ENCODE results near the gene ZSCAN31. TPM values are rescaled to one million over a fixed set of nuclear protein-coding genes. Genes with fewer than 3 reads are reported as not detected.

ZSCAN31 gene
- total and polyA plus RNA-seq, 2 of the 8 experiments (the other 6 are each of a cell fraction or from before 2014, with no cell fraction given): 1.9 to 7.0 TPM

DNA sequence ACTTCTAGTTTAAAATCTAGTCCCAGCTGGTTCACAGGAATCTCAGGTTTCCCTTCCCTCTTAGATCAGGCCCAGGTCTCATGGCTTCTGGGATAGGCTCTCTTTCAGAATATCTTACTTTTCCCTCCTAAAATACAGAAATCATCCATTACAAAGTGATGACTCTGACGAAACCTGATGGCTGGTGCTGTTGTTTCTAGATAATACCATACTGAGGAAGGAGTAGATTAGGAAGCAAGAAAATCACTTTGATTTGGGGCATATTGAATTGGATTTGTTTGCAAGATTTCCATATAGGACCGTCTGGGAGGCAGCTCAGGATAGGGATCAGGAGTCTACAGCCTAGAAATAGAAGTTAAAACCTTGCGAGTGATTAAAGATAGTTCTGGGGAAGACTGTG, 17.4 kb upstream of the ZSCAN31 start:
- no peak overlapping the region for H3K23ac ChIP-seq (ENCODE audit: insufficient read length)
- H3K56ac ChIP-seq (replicated peaks; ENCODE audit: insufficient read length, low read depth, low read length): no peak overlapping the region
- H3K79me2 ChIP-seq (ENCODE audit: control insufficient read depth in 1 of 2, insufficient read depth in 2 of 2, low read length in 2 of 2): peaks cover 5 to 43% of the 10 kb centered on the region in 2 experiments; a peak in 3 of 4 replicates
- no peak overlapping the region for H2BK120ac ChIP-seq (replicated peaks; ENCODE audit: low read depth, low read length)
- no peak for DNase-seq (ENCODE audit: low read depth in 1 of 2, low spot score in 2 of 2)
- no peak overlapping the region for H3K4me3 ChIP-seq (ENCODE audit: extremely low read depth in 1 of 4, insufficient read depth in 2 of 4, low read depth in 3 of 4, low read length in 4 of 4)
- no peak overlapping the region for H3K4ac ChIP-seq (replicated peaks; ENCODE audit: insufficient read length, low read depth, low read length)
- no peak overlapping the region for H2BK20ac ChIP-seq (ENCODE audit: low read length)
- no peak overlapping the region for H3K14ac ChIP-seq (ENCODE audit: insufficient read length)
- H3K9me3 ChIP-seq (ENCODE audit: insufficient read depth in 2 of 2, low read depth in 1 of 2, low read length in 1 of 2): peaks cover 0 to 3% of the 10 kb centered on the region in 2 experiments; a peak in 2 of 4 replicates
- H3K18ac ChIP-seq (ENCODE audit: extremely low read depth, low read length): no peak overlapping the region
- H3K36me3 ChIP-seq (ENCODE audit: control insufficient read depth in 2 of 4, insufficient read depth in 4 of 4, low read length in 3 of 4): no peaks in the 10 kb centered on the region
- H3K27me3 ChIP-seq (replicated peaks in 1 of 4; ENCODE audit: control insufficient read depth in 3 of 4, extremely low read depth in 1 of 4, insufficient read depth in 3 of 4, low read length in 3 of 4): no peaks in the 10 kb centered on the region
- no peak overlapping the region for H3K4me2 ChIP-seq (ENCODE audit: insufficient read depth in 1 of 2, low read depth in 2 of 2, low read length in 2 of 2)
- peaks cover 0 to 5% of the 10 kb centered on the region in 2 experiments for H4K20me1 ChIP-seq (replicated peaks in 1 of 2; ENCODE audit: control insufficient read depth in 1 of 2, insufficient read depth in 2 of 2, low read length in 2 of 2)
- H3K23me2 ChIP-seq (ENCODE audit: low read depth, low read length): peaks cover 3% of the 10 kb centered on the region; the same call in 1 of the 2 replicates
- H4K5ac ChIP-seq (ENCODE audit: insufficient read length, low read depth, low read length): no peak overlapping the region
- ChIA-PET POLR2A (ENCODE audit: partially characterized antibody) (interaction anchor here (1.2 to 1.5 kb wide), 2 partner anchors 18 to 91 kb away, joined by 3 to 9 read pairs; partner anchors contain the start of gene ZSCAN31), CTCF (ENCODE audit: partially characterized antibody) (interaction anchor here (3.9 kb wide), 1 partner anchor 11 kb away, joined by 18 read pairs; no protein-coding TSS in a partner anchor)
- H3K27ac ChIP-seq (ENCODE audit: low read depth, low read length): no peak overlapping the region
- TF ChIP-seq YY1 (IDR thresholded peaks at IDR 0.05; ENCODE audit: low read depth, low read length) (no peak), RFX5 (IDR thresholded peaks at IDR 0.05; ENCODE audit: borderline replicate concordance, low read depth, low read length) (no peak), SP1 (IDR thresholded peaks at IDR 0.05; ENCODE audit: low read depth, low read length) (no peak), SIX5 (IDR thresholded peaks at IDR 0.05; ENCODE audit: low read depth, low read length) (no peak)
- TF ChIP-seq, protein P1, sequence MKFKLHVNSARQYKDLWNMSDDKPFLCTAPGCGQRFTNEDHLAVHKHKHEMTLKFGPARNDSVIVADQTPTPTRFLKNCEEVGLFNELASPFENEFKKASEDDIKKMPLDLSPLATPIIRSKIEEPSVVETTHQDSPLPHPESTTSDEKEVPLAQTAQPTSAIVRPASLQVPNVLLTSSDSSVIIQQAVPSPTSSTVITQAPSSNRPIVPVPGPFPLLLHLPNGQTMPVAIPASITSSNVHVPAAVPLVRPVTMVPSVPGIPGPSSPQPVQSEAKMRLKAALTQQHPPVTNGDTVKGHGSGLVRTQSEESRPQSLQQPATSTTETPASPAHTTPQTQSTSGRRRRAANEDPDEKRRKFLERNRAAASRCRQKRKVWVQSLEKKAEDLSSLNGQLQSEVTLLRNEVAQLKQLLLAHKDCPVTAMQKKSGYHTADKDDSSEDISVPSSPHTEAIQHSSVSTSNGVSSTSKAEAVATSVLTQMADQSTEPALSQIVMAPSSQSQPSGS (IDR thresholded peaks at IDR 0.05; ENCODE audit: low read length): no peak
- no peak overlapping the region for H3K9ac ChIP-seq (replicated peaks in 1 of 4; ENCODE audit: extremely low read depth in 1 of 4, low read depth in 3 of 4, low read length in 3 of 4)
- 93% methylated on average over 3 of the region's 3 CpGs; no CpG with 5 or more reads in 1 of the 2 experiments for WGBS, 2 experiments (ENCODE audit: extremely low coverage in 1 of 2, insufficient coverage in 1 of 2, insufficient read length in 1 of 2, insufficient replicate concordance in 2 of 2, low coverage in 1 of 2, low lambda C conversion rate in 2 of 2, missing lambda C conversion rate in 1 of 2)
- H2AK5ac ChIP-seq (ENCODE audit: low read depth, low read length): no peak overlapping the region
- no peak for FAIRE-seq
- H4K91ac ChIP-seq (replicated peaks; ENCODE audit: insufficient read length, low read length): no peak overlapping the region
- H2AFZ ChIP-seq (ENCODE audit: low read length): no peak overlapping the region
- no peak overlapping the region for H2BK15ac ChIP-seq (ENCODE audit: low read length)
- no peak overlapping the region for H2BK5ac ChIP-seq (ENCODE audit: low read depth, low read length)
- peaks cover 4 to 6% (median 5%) of the 10 kb centered on the region in 4 experiments; a peak in 5 of 7 replicates for H3K4me1 ChIP-seq (replicated peaks in 1 of 4; ENCODE audit: control insufficient read depth in 3 of 4, insufficient read depth in 4 of 4, low read length in 3 of 4)
- H2BK12ac ChIP-seq (ENCODE audit: low read depth, low read length): no peak overlapping the region
- H3K79me1 ChIP-seq (ENCODE audit: low read depth, low read length): no peaks in the 10 kb centered on the region; the same call in 1 of the 2 replicates
- no peak overlapping the region for H4K8ac ChIP-seq (ENCODE audit: extremely low read depth, insufficient read depth, low read length)

Measured in H1 (cell line).